ENCODE results near the gene MRTFB.
"Not testable (repeated sequence)": the region's sequence is repeated elsewhere in the genome, so short reads cannot be mapped to it uniquely, and the experiment has no call there.

Gene MRTFB

DNA sequence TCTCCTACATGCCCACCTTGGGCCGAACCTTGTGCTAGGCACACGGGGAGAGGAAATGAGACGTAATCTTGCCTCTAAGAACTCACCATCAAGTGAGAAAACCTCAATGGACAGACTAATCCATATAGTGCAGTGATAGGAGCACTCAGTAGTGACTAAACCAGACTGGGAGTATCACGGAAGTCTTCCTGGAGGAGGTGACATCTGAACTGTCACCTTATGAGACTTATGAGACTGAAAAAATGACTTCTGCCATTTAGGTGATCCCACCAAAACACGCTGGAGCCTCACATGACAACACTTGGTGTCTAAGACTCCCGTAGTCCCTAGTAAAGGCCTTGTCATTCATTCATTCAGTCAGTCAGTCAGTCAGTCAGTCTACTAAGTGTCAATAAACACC lies 27.3 kb upstream of the MRTFB start:
- Histone ChIP-seq H3K27ac (no peak overlapping the region), H3K36me3 (replicated peaks) (no peaks in the 10 kb centered on the region), H3K4me3 (ENCODE audit: low read depth, low read length) (no peak overlapping the region), H3K27me3 (replicated peaks) (no peaks in the 10 kb centered on the region)
- TF ChIP-seq, protein P1, sequence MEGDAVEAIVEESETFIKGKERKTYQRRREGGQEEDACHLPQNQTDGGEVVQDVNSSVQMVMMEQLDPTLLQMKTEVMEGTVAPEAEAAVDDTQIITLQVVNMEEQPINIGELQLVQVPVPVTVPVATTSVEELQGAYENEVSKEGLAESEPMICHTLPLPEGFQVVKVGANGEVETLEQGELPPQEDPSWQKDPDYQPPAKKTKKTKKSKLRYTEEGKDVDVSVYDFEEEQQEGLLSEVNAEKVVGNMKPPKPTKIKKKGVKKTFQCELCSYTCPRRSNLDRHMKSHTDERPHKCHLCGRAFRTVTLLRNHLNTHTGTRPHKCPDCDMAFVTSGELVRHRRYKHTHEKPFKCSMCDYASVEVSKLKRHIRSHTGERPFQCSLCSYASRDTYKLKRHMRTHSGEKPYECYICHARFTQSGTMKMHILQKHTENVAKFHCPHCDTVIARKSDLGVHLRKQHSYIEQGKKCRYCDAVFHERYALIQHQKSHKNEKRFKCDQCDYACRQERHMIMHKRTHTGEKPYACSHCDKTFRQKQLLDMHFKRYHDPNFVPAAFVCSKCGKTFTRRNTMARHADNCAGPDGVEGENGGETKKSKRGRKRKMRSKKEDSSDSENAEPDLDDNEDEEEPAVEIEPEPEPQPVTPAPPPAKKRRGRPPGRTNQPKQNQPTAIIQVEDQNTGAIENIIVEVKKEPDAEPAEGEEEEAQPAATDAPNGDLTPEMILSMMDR (IDR thresholded peaks at IDR 0.05; ENCODE audit: low read depth, low read length, missing control alignments), result no peak
- in situ Hi-C loops (cut with HindIII; ENCODE audit: low pct_ligation_motif_present, low sequenced_read_pairs), result no loop called here
- DNase-seq, result no peak

DNA sequence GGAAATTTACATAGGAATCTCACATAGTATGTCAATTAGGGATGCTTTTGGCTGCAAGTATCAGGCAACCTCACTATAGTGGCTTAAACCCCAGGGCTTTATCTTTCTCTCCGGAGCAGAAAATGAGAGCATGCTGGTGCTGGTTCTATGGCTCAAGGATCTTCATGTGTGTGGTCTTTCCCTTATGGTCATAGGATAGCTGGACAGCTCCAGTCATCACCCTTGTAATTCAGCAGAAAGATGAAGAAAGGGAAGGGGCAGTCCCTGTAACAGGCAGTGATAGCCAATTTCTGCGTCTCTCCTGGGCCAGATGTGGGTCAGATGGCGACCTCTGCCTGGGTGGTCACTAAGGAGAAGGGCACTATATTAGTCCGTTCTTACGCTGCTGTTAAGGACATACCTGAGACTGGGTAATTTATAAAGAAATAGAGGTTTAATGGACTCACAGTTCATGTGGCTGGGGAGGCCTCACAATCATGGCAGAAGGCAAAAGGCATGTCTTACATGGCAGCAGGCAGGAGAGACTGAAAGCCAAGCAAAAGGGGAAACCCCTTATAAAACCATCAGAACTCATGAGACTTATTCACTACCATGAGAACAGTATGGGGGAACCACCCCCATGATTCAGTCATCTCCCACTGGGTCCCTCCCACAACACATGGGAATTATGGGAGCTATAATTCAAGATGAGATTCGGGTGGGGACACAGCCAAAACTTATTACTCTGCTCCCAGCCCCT lies 23.8 kb upstream of the MRTFB start:
- H3K4me3 ChIP-seq (ENCODE audit: low read depth, low read length); H3K27ac ChIP-seq; in situ Hi-C loops (cut with HindIII; ENCODE audit: low pct_ligation_motif_present, low sequenced_read_pairs); DNase-seq; H3K27me3 ChIP-seq (replicated peaks); H3K36me3 ChIP-seq (replicated peaks): not testable (repeated sequence)

DNA sequence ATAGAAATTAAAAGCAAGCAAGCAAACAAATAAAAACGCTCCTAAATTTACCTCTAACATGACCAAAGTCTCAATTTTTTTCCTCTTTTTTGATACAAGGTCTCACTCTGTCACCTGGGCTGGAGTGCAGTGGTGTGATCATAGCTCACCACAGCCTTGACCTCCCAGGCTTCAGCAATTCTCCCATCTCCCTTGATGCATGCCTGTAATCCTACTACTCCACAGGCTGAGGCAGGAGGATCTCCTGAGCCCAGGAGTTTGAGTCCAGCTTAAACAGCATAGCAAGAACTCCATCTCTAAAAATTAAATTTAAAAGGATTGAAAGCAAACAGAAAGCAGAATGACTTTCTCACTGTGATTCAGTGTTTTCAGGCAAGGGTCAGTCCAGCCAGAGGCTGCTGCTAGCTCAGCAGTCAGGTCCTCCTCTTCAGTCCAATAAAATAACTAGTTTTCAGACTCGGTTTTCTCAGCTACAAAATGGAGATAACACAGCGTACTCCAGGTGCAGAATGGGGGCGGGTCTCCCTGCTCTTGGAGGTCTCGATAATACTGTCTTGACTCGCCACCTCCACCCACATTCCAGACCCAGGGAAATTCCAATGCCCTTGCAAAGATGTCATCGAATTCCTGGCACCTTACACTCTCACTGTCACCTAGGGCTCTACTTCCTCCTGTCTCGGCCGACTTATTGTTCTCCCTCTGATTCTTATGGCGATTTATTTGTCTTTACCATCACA lies 20.7 kb upstream of the MRTFB start:
- Histone ChIP-seq H3K27ac (no peak overlapping the region), H3K4me3 (ENCODE audit: low read depth, low read length) (no peak overlapping the region), H3K27me3 (replicated peaks) (no peaks in the 10 kb centered on the region), H3K36me3 (replicated peaks) (no peaks in the 10 kb centered on the region)
- in situ Hi-C loops (cut with HindIII; ENCODE audit: low pct_ligation_motif_present, low sequenced_read_pairs), result no loop called here
- TF ChIP-seq, protein P1 (IDR thresholded peaks at IDR 0.05; ENCODE audit: low read depth, low read length, missing control alignments), result no peak
- no peak for DNase-seq

DNA sequence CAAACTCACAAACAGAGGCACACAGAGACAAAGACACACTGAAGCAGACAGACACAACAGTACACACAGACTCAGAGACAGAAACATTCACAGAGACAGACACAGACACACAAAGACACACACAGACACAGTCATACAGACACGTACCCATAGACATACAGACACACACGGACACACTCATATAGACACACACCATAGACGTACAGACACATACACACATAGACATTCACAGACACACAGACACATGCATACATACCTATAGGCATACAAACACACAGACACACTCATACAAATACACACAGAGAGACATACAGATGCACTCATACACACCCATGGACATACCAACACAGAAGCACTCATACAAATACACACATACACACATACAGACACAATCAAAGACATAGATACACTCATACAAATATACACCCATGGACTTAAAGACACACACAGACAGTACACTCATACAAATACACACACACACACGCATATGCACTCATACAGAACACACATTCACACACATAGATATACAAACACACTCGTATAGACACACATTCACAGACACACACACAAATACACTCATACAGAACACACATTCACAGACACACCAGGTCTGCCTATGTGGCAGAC lies 19.9 kb upstream of the MRTFB start:
- TF ChIP-seq, protein P1 (IDR thresholded peaks at IDR 0.05; ENCODE audit: low read depth, low read length, missing control alignments), result no peak
- Histone ChIP-seq H3K27ac (no peak overlapping the region), H3K4me3 (ENCODE audit: low read depth, low read length) (no peak overlapping the region), H3K36me3 (replicated peaks) (no peaks in the 10 kb centered on the region), H3K27me3 (replicated peaks) (no peaks in the 10 kb centered on the region)
- DNase-seq, result no peak
- in situ Hi-C loops (cut with HindIII; ENCODE audit: low pct_ligation_motif_present, low sequenced_read_pairs), result no loop called here

DNA sequence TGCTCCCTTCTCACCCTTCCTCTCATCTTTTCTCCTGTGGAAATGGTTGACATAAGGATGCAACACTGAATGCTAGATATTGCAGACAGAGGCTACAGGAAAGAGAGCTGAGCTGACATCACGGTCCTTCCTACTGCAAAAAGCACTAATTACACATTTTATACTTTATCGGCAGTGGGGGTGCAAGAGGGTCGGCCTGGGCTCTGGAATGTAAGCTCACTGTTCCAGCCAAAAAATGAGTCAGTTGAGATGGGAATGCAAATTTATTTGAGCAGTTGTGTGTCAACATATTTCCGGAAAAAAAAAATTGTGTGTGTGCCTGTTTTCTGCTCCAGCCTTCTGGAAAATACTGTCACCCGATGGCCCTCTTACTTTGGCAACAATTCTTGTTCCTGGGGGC lies 14.1 kb upstream of the MRTFB start:
- TF ChIP-seq, protein P1 (IDR thresholded peaks at IDR 0.05; ENCODE audit: low read depth, low read length, missing control alignments), result no peak
- H3K27ac ChIP-seq, result no peak overlapping the region
- no peaks in the 10 kb centered on the region for H3K27me3 ChIP-seq (replicated peaks)
- no peaks in the 10 kb centered on the region for H3K36me3 ChIP-seq (replicated peaks)
- H3K4me3 ChIP-seq (ENCODE audit: low read depth, low read length), result no peak overlapping the region
- in situ Hi-C loops (cut with HindIII; ENCODE audit: low pct_ligation_motif_present, low sequenced_read_pairs), result no loop called here
- peak; percentile 12 for DNase-seq

DNA sequence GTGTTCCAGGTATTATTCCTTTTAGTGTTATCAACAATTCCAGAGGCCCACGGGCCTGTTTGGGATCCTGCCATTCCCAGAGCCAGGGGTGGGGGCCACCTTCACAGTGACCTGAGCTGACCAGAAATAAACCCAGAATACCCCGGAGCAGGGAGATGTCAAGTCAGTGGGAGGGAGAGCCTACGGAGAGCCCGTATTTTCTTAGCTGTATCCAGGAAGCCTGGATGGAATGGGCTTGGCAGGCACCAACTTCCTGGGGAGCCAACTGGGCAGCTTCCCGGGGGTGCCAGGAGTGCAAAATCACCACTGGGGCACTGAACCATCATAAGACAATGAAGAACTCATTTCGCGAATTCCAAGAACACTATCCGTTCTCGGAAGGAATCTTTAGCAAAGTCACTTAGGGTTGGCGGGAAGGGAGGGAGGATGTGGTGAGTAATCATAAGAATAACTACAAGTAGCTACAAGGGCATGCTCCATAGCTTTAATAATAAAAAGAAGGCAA lies 13.2 kb upstream of the MRTFB start:
- Histone ChIP-seq H3K36me3 (replicated peaks) (no peaks in the 10 kb centered on the region), H3K4me3 (ENCODE audit: low read depth, low read length) (peak overlapping the region; percentile 12), H3K27ac (no peak overlapping the region), H3K27me3 (replicated peaks) (no peaks in the 10 kb centered on the region)
- in situ Hi-C loops (cut with HindIII; ENCODE audit: low pct_ligation_motif_present, low sequenced_read_pairs), result no loop called here
- TF ChIP-seq, protein P1 (IDR thresholded peaks at IDR 0.05; ENCODE audit: low read depth, low read length, missing control alignments), result no peak
- DNase-seq, result peak; percentile 25
